GM23338 (cell line): ENCODE measurements around the gene RASAL3. TPM values are rescaled to one million over a fixed set of nuclear protein-coding genes. Genes with fewer than 3 reads are reported as not detected.

Experiments
- ATAC-seq: fragments of 200-7000 bp; cut with Tn5 transposase; 3 replicates; pipeline ENCODE4 v1.9.1; 2020
- DNase-seq: peaks from one replicate; pipeline ENCODE4 v3.0.0-alpha.2; 2015; ENCODE audit warnings: low spot score
- H2AFZ ChIP-seq: fragments of 200-600 bp; sonication (generic); 2 replicates; pipeline ENCODE4 v1.8.0; 2016; ENCODE audit warnings: antibody characterized with exemption, mild to moderate bottlenecking, moderate library complexity
- H3F3A ChIP-seq: fragments of 200-600 bp; sonication (generic); replicated peaks from 2 replicates; pipeline ENCODE4 v1.8.0; 2017; ENCODE audit warnings: antibody characterized with exemption, mixed run types, low read depth
- H3K27ac ChIP-seq: fragments of 200-600 bp; sonication (generic); 2 replicates; pipeline ENCODE4 v1.6.1; 2016; ENCODE audit warnings: low read depth
- H3K27me3 ChIP-seq: fragments of 200-600 bp; sonication (generic); 2 replicates; pipeline ENCODE4 v1.8.0; 2016; ENCODE audit warnings: mild to moderate bottlenecking, mixed run types, moderate library complexity; ENCODE audit not compliant: insufficient read depth
- H3K36me3 ChIP-seq: fragments of 200-600 bp; sonication (generic); 2 replicates; pipeline ENCODE4 v1.8.0; 2016; ENCODE audit warnings: mild to moderate bottlenecking; ENCODE audit not compliant: insufficient read depth
- H3K4me1 ChIP-seq: fragments of 200-600 bp; sonication (generic); 2 replicates; pipeline ENCODE4 v1.8.0; 2016; ENCODE audit warnings: mild to moderate bottlenecking, moderate library complexity; ENCODE audit not compliant: insufficient read depth
- H3K4me2 ChIP-seq: fragments of 200-600 bp; sonication (generic); 2 replicates; pipeline ENCODE4 v1.7.1; 2017; ENCODE audit warnings: mixed run types
- H3K4me3 ChIP-seq: fragments of 200-600 bp; sonication (generic); 2 replicates; pipeline ENCODE4 v1.6.1; 2016; ENCODE audit warnings: mixed run types
- H3K79me2 ChIP-seq: fragments of 200-600 bp; sonication (generic); replicated peaks from 2 replicates; pipeline ENCODE4 v1.8.0; 2017; ENCODE audit warnings: mild to moderate bottlenecking; ENCODE audit not compliant: insufficient read depth
- H3K9me2 ChIP-seq: fragments of 200-600 bp; sonication (generic); 2 replicates; pipeline ENCODE4 v1.8.0; 2017; ENCODE audit not compliant: insufficient read depth
- H4K20me1 ChIP-seq: fragments of 200-600 bp; sonication (generic); replicated peaks from 2 replicates; pipeline ENCODE4 v1.8.0; 2017; ENCODE audit warnings: mild to moderate bottlenecking; ENCODE audit not compliant: insufficient read depth
- H3K27ac Mint-ChIP-seq: 2 replicates; pipeline ENCODE4 v1.8.0; 2020; ENCODE audit warnings: inconsistent platforms, mild to moderate bottlenecking, moderate library complexity, mixed read lengths
- H3K27me3 Mint-ChIP-seq: 3 replicates; pipeline ENCODE4 v1.8.0; 2022; ENCODE audit warnings: low read depth, mild to moderate bottlenecking, moderate library complexity, mixed read lengths, inconsistent platforms; ENCODE audit not compliant: insufficient read depth, poor library complexity
- H3K36me3 Mint-ChIP-seq: 3 replicates; pipeline ENCODE4 v1.8.0; 2021; ENCODE audit warnings: low read depth, mild to moderate bottlenecking, inconsistent platforms, moderate library complexity, mixed read lengths
- H3K4me1 Mint-ChIP-seq: 3 replicates; pipeline ENCODE4 v1.8.0; 2020; ENCODE audit warnings: mild to moderate bottlenecking, inconsistent platforms, mixed read lengths
- H3K4me3 Mint-ChIP-seq: 3 replicates; pipeline ENCODE4 v1.8.0; 2021; ENCODE audit warnings: moderate library complexity, mild to moderate bottlenecking, inconsistent platforms, mixed read lengths
- H3K9me3 Mint-ChIP-seq: 3 replicates; pipeline ENCODE4 v1.8.0; 2020; ENCODE audit warnings: moderate library complexity, mild to moderate bottlenecking, inconsistent platforms, mixed read lengths
- CREB1 ChIP-seq: fragments of 250-450 bp; sonication (Bioruptor Pico); IDR thresholded peaks from 2 replicates; pipeline ENCODE4 v1.5.0; 2020; ENCODE audit warnings: low read depth, mild to moderate bottlenecking, moderate library complexity
- CTCF ChIP-seq, 2 experiments: fragments of 200-600 bp in 1 of 2; sonication (generic) in 1 of 2; conservative IDR thresholded peaks; 2 replicates each; pipeline versions ENCODE4 v1.5.1 to v1.6.1; 2016 to 2017; ENCODE audit warnings: antibody characterized with exemption in 2 of 2, low read depth in 2 of 2, mild to moderate bottlenecking in 2 of 2, moderate library complexity in 1 of 2
- ETS1 ChIP-seq: IDR thresholded peaks from 2 replicates; pipeline ENCODE4 v1.6.1; 2016; ENCODE audit warnings: antibody characterized with exemption
- EZH2 ChIP-seq: fragments of 200-600 bp; sonication (generic); IDR thresholded peaks from one replicate; pipeline ENCODE4 v1.8.0; 2017; ENCODE audit warnings: antibody characterized with exemption, mild to moderate bottlenecking, low read depth; ENCODE audit not compliant: unreplicated experiment
- JUNB ChIP-seq: IDR thresholded peaks from one replicate; pipeline ENCODE4 v1.6.1; 2016; ENCODE audit warnings: antibody characterized with exemption; ENCODE audit not compliant: unreplicated experiment
- NANOG ChIP-seq: IDR thresholded peaks from 2 replicates; pipeline ENCODE4 v1.6.1; 2016; ENCODE audit warnings: antibody characterized with exemption, borderline replicate concordance
- POLR2AphosphoS5 ChIP-seq: IDR thresholded peaks from 2 replicates; pipeline ENCODE4 v1.6.1; 2016; ENCODE audit warnings: antibody characterized with exemption, low read depth
- REST ChIP-seq: IDR thresholded peaks from one replicate; pipeline ENCODE4 v1.6.1; 2018; ENCODE audit warnings: antibody characterized with exemption; ENCODE audit not compliant: unreplicated experiment
- STAT1 ChIP-seq: IDR thresholded peaks from one replicate; pipeline ENCODE4 v1.6.1; 2016; ENCODE audit warnings: antibody characterized with exemption; ENCODE audit not compliant: unreplicated experiment
- ZNF114 ChIP-seq: fragments of 250-450 bp; sonication (Bioruptor Pico); IDR thresholded peaks from 2 replicates; pipeline ENCODE4 v1.5.0; 2020; ENCODE audit warnings: mild to moderate bottlenecking, moderate library complexity
- ZNF331 ChIP-seq: fragments of 250-450 bp; sonication (Bioruptor Pico); IDR thresholded peaks from 2 replicates; pipeline ENCODE4 v1.5.0; 2020; ENCODE audit warnings: low read depth, mild to moderate bottlenecking, moderate library complexity
- polyA plus RNA-seq: library from polyadenylated mRNA; unstranded; fragments of >200 nt; fragmentation: Nextera tagmentation; extraction: Ambion mirVana; gene quantifications from 2 replicates; pipeline ENCODE4 v1.2.1, GENCODE V29; 2016
- total RNA-seq: library from RNA; depleted of rRNA; stranded (reverse); fragments of >200 nt; shearing (Covaris generic); gene quantifications from 2 replicates; pipeline ENCODE4 v1.2.3, GENCODE V29; 2014

Gene RASAL3
- total and polyA plus RNA-seq, 2 experiments from 2014 or later: 1.8 to 1.9 TPM

- H3K36me3 ChIP-seq: no peaks in the 10 kb centered on the region
- H3K27me3 Mint-ChIP-seq: peaks cover 11% of the 10 kb centered on the region
- TF ChIP-seq CREB1 (no peak), EZH2 (no peak), JUNB (no peak), REST (no peak), ETS1 (no peak), CTCF (conservative IDR thresholded peaks at IDR 0.05; ENCODE audit: low read depth in 2 of 2) (no peak), NANOG (no peak), POLR2AphosphoS5 (no peak), ZNF331 (CRISPR knock-in tag) (no peak), ZNF114 (CRISPR knock-in tag) (no peak), STAT1 (no peak)
- peaks cover 17% of the 10 kb centered on the region for H3K36me3 Mint-ChIP-seq
- H3K4me1 ChIP-seq: 0 out of 2 replicates have a peak, but pooled peaks cover 6% of the 10 kb centered on the region
- peaks cover 21% of the 10 kb centered on the region for H3K4me1 Mint-ChIP-seq
- H3K9me3 Mint-ChIP-seq: no peaks in the 10 kb centered on the region; the same call in 2 of the 3 replicates
- H3K4me3 ChIP-seq: no peak overlapping the region
- DNase-seq (no peak), ATAC-seq (no peak)
- H3K4me2 ChIP-seq: no peak overlapping the region
- no peak overlapping the region for H3K27ac ChIP-seq
- no peaks in the 10 kb centered on the region for H3K27me3 ChIP-seq
- H4K20me1 ChIP-seq: peaks cover 16% of the 10 kb centered on the region
- H3K4me3 Mint-ChIP-seq: no peak overlapping the region
- H3K79me2 ChIP-seq: peaks cover 18% of the 10 kb centered on the region
- no peak overlapping the region for H3K27ac Mint-ChIP-seq
- H2AFZ ChIP-seq: no peak overlapping the region
- peaks cover 4% of the 10 kb centered on the region; the same call in 1 of the 2 replicates for H3F3A ChIP-seq
- H3K9me2 ChIP-seq: no peaks in the 10 kb centered on the region
Observed at GRCh38 chr19:15428956-15429824, 35.2 kb downstream of the RASAL3 start.
